ENCODE data around the gene FAM221B.

DNA sequence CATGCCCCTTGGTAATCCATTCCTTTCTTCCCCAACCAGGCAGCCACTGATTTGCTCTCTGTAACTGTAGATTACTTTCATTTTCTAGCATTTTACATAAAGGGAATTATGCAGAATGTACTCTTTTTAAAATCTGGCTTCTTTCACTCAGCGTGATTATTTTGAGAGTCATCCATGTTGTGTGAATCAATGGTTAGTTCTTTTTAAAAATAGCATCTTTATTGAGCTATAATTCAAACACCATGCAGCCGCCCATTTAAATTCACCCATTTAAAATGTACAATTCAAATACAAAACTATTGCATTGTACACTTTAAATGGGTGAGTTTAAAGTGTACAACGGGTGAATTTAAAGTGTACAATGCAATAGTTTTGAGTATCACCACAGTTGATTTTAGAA is 44.0 kb upstream of the FAM221B start:
- TF ChIP-seq, protein P1, sequence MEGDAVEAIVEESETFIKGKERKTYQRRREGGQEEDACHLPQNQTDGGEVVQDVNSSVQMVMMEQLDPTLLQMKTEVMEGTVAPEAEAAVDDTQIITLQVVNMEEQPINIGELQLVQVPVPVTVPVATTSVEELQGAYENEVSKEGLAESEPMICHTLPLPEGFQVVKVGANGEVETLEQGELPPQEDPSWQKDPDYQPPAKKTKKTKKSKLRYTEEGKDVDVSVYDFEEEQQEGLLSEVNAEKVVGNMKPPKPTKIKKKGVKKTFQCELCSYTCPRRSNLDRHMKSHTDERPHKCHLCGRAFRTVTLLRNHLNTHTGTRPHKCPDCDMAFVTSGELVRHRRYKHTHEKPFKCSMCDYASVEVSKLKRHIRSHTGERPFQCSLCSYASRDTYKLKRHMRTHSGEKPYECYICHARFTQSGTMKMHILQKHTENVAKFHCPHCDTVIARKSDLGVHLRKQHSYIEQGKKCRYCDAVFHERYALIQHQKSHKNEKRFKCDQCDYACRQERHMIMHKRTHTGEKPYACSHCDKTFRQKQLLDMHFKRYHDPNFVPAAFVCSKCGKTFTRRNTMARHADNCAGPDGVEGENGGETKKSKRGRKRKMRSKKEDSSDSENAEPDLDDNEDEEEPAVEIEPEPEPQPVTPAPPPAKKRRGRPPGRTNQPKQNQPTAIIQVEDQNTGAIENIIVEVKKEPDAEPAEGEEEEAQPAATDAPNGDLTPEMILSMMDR (IDR thresholded peaks at IDR 0.05), result no peak
- TF ChIP-seq EP300 (IDR thresholded peaks at IDR 0.05) (no peak), POLR2A (IDR thresholded peaks at IDR 0.05) (no peak), POLR2AphosphoS5 (IDR thresholded peaks at IDR 0.05) (no peak)
